CD4-positive, alpha-beta memory T cell (primary cell): Measurements from ENCODE around the gene TBC1D19. TPM values are rescaled to one million over a fixed set of nuclear protein-coding genes. Genes with fewer than 3 reads are reported as not detected.

Experiments used
- CTCF ChIA-PET: fragments of 350-600 bp; sonication (Branson Sonifier 250); formaldehyde crosslinking; loops from one replicate; lab custom pipeline; 2021; ENCODE audit warnings: inconsistent platforms; ENCODE audit not compliant: partially characterized antibody; lab: Charles Lee
- POLR2A ChIA-PET: fragments of 350-600 bp; sonication (Branson Sonifier 250); formaldehyde crosslinking; loops from one replicate; lab custom pipeline; 2021; ENCODE audit not compliant: partially characterized antibody; lab: Charles Lee
- DNase-seq, 5 donors: peaks; one replicate each; pipeline versions ENCODE4 v3.0.0 to v3.0.0-alpha.2; 2020 to 2022; ENCODE audit warnings: mixed read lengths in 1 of 5
- H3K27ac ChIP-seq: one replicate; pipeline ENCODE4 v1.7.0; 2013; ENCODE audit warnings: low read depth, low read length
- H3K27me3 ChIP-seq: 2 replicates; pipeline ENCODE4 v1.7.0; 2013; ENCODE audit warnings: mild to moderate bottlenecking, low read length, moderate library complexity; ENCODE audit not compliant: insufficient read depth
- H3K36me3 ChIP-seq: 2 replicates; pipeline ENCODE4 v1.7.0; 2013; ENCODE audit warnings: mild to moderate bottlenecking, low read length, moderate library complexity; ENCODE audit not compliant: insufficient read depth
- H3K4me1 ChIP-seq: 2 replicates; pipeline ENCODE4 v1.7.0; 2013; ENCODE audit warnings: mild to moderate bottlenecking, low read length, moderate library complexity; ENCODE audit not compliant: insufficient read depth
- H3K4me3 ChIP-seq, 2 donors: one replicate each; pipeline ENCODE4 v1.7.0; 2013; ENCODE audit warnings: low read length in 2 of 2, mild to moderate bottlenecking in 1 of 2
- H3K9me3 ChIP-seq, 2 donors: one replicate each; pipeline ENCODE4 v1.7.0; 2013; ENCODE audit warnings: low read length in 2 of 2, control low read depth in 1 of 2; ENCODE audit not compliant: control insufficient read depth in 1 of 2
- H3K27ac Mint-ChIP-seq, 7 donors: one replicate each; pipeline ENCODE4 v1.8.0; 2020 to 2021; ENCODE audit warnings: mixed read lengths in 7 of 7, mild to moderate bottlenecking in 6 of 7, inconsistent platforms in 3 of 7, moderate library complexity in 3 of 7
- H3K27me3 Mint-ChIP-seq, 2 donors: one replicate each; pipeline ENCODE4 v1.8.0; 2020 to 2021; ENCODE audit warnings: mixed read lengths in 2 of 2
- H3K36me3 Mint-ChIP-seq, 2 donors: one replicate each; pipeline ENCODE4 v1.8.0; 2020 to 2021; ENCODE audit warnings: mixed read lengths in 2 of 2, inconsistent platforms in 1 of 2, mild to moderate bottlenecking in 1 of 2
- H3K4me1 Mint-ChIP-seq, 4 donors: one replicate each; pipeline ENCODE4 v1.8.0; 2020 to 2021; ENCODE audit warnings: mixed read lengths in 4 of 4, mild to moderate bottlenecking in 1 of 4
- H3K4me3 Mint-ChIP-seq, 8 donors: one replicate each; pipeline ENCODE4 v1.8.0; 2020 to 2021; ENCODE audit warnings: mixed read lengths in 8 of 8, mild to moderate bottlenecking in 7 of 8, moderate library complexity in 6 of 8, inconsistent platforms in 3 of 8
- H3K9me3 Mint-ChIP-seq, 8 donors: one replicate each; pipeline ENCODE4 v1.8.0; 2020 to 2021; ENCODE audit warnings: mixed read lengths in 8 of 8, mild to moderate bottlenecking in 5 of 8, inconsistent platforms in 3 of 8, moderate library complexity in 1 of 8
- intact Hi-C: fragments of 100-400 bp; cut with micrococcal nuclease; formaldehyde crosslinking; loops from one replicate; pipeline ENCODE4 v1.15.1; 2023
- polyA plus RNA-seq, 2 donors: library from polyadenylated mRNA; unstranded; fragments of 300-500 nt; fragmentation: Illumina TruSeq; gene quantifications; one replicate each; pipeline ENCODE4 v1.2.3, GENCODE V29; 2021
- total RNA-seq, 2 experiments: library from RNA; stranded (reverse); gene quantifications; one replicate each; pipeline ENCODE4 v1.2.3, GENCODE V29; 2021

TBC1D19 gene
- total and polyA plus RNA-seq, 4 experiments from 2014 or later = 4.3 to 9.5 (median 6.3) TPM

DNA sequence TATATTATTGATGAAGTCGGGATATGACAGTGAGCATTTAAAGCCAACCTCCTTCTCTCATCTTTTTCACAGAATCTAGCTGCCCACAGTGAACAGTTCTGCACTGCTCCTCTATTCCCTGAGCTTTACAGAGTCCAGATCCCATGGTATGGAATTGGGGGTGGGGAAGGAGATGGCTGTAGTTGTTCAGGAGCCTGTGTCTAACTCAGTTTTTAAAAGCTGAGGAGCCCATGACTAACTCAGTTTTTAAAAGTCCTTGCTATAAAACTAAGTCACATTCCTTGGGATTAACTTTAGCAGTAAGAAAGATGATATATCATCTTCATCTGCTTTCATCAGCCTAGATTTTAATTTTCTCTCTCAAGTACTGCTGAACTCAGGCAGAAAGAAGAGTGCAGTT lies 180.3 kb downstream of the TBC1D19 start:
- H3K4me1 Mint-ChIP-seq = peaks cover 0 to 3% (median 0%) of the 10 kb centered on the region in 4 donors

DNA sequence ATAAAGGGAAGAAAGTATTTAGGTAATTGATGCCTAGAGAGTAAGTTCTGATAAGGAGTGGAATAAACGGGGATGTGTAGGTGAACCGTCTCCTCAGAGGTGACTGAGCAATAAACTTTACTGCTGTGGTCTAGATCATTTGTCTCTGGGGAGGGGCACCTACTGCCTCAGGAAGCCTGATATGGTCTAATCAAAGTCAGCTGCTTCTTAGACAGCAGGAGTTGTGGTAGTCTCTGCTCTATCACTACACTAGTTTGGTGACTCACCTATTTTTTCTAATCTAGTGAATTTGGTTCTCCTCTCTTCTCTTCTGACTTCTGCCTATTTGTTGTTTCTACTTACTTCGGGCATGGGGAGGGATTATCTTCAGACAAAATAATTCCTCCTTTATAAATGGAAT lies 181.6 kb downstream of the TBC1D19 start:
- no peaks in the 10 kb centered on the region for H3K9me3 Mint-ChIP-seq
- Histone ChIP-seq H3K36me3 (no peaks in the 10 kb centered on the region), H3K9me3 (no peaks in the 10 kb centered on the region), H3K27ac (no peak overlapping the region), H3K27me3 (no peaks in the 10 kb centered on the region), H3K4me1 (no peaks in the 10 kb centered on the region), H3K4me3 (no peak overlapping the region)
- no peaks in the 10 kb centered on the region for H3K27me3 Mint-ChIP-seq
- H3K27ac Mint-ChIP-seq = peak overlapping the region in 1 of 7 donors; percentile 10
- H3K4me1 Mint-ChIP-seq = peaks cover 0 to 3% (median 0%) of the 10 kb centered on the region in 4 donors
- ChIA-PET CTCF (no interaction called here), POLR2A (no interaction called here)
- no peak for DNase-seq
- H3K4me3 Mint-ChIP-seq = no peak overlapping the region
- intact Hi-C loops = no loop called here
- peaks cover 20 to 22% of the 10 kb centered on the region in 2 donors for H3K36me3 Mint-ChIP-seq

More for the DNA sequence above, 180.3 kb downstream of the TBC1D19 start:
- Mint-ChIP-seq H3K27me3 (no peaks in the 10 kb centered on the region), H3K4me3 (no peak overlapping the region), H3K36me3 (peaks cover 22 to 25% of the 10 kb centered on the region in 2 donors), H3K27ac (no peak overlapping the region), H3K9me3 (no peaks in the 10 kb centered on the region)
- DNase-seq = no peak
- ChIA-PET CTCF (no interaction called here), POLR2A (no interaction called here)
- Histone ChIP-seq H3K4me1 (no peaks in the 10 kb centered on the region), H3K36me3 (no peaks in the 10 kb centered on the region), H3K27ac (no peak overlapping the region), H3K4me3 (no peak overlapping the region), H3K27me3 (no peaks in the 10 kb centered on the region), H3K9me3 (no peaks in the 10 kb centered on the region)
- intact Hi-C loops = no loop called here

DNA sequence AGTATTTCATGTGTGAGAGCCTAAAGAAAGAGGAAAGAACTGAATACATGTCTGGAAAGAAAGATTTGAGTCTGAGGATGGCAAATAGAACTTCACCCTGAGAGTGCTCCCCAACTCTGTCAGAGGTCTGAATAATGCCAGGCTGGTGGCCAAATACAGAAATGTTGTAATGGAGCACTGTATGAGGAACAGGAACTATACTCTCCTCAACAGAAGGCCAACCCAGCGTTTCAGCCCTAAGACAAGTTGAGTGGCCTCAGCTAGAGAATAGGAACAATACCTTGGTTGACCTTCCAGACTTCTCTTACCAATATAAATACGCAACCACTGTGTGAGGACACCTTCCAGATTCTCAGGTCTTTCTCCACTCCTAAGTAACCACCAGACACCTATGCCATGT lies 182.3 kb downstream of the TBC1D19 start:
- peaks cover 23 to 28% of the 10 kb centered on the region in 2 donors for H3K36me3 Mint-ChIP-seq
- no peak for DNase-seq
- Histone ChIP-seq H3K36me3 (no peaks in the 10 kb centered on the region), H3K27ac (no peak overlapping the region), H3K4me3 (no peak overlapping the region), H3K27me3 (no peaks in the 10 kb centered on the region), H3K4me1 (no peaks in the 10 kb centered on the region), H3K9me3 (no peaks in the 10 kb centered on the region)
- intact Hi-C loops = no loop called here
- CTCF ChIA-PET = no interaction called here
- H3K4me3 Mint-ChIP-seq = no peak overlapping the region
- H3K27ac Mint-ChIP-seq = no peak overlapping the region
- no peaks in the 10 kb centered on the region for H3K9me3 Mint-ChIP-seq
- peaks cover 0 to 3% (median 0%) of the 10 kb centered on the region in 4 donors for H3K4me1 Mint-ChIP-seq
- H3K27me3 Mint-ChIP-seq = no peaks in the 10 kb centered on the region
- POLR2A ChIA-PET = no interaction called here

GRCh38 chr4:26772096-26772873 lies 188.4 kb downstream of the TBC1D19 start:
- DNase-seq = no peak
- Histone ChIP-seq H3K4me1 (no peaks in the 10 kb centered on the region), H3K4me3 (no peak overlapping the region), H3K36me3 (no peaks in the 10 kb centered on the region), H3K27ac (no peak overlapping the region), H3K9me3 (no peaks in the 10 kb centered on the region), H3K27me3 (no peaks in the 10 kb centered on the region)
- Mint-ChIP-seq H3K4me1 (no peaks in the 10 kb centered on the region), H3K36me3 (peaks cover 30 to 47% of the 10 kb centered on the region in 2 donors), H3K4me3 (no peak overlapping the region), H3K9me3 (peaks cover 0 to 5% (median 0%) of the 10 kb centered on the region in 8 donors), H3K27ac (peak overlapping the region in 3 of 7 donors; percentile 31 to 40 (median 38)), H3K27me3 (no peaks in the 10 kb centered on the region)
- POLR2A ChIA-PET = no interaction called here
- intact Hi-C loops = no loop called here
- CTCF ChIA-PET = no interaction called here

- H3K36me3 Mint-ChIP-seq = peaks cover 6 to 25% of the 10 kb centered on the region in 2 donors
- no peaks in the 10 kb centered on the region for H3K4me1 ChIP-seq
- no peaks in the 10 kb centered on the region for H3K4me1 Mint-ChIP-seq
- H3K27ac Mint-ChIP-seq = no peak overlapping the region
- no peak overlapping the region for H3K4me3 ChIP-seq
- no peaks in the 10 kb centered on the region for H3K27me3 ChIP-seq
- ChIA-PET POLR2A (no interaction called here), CTCF (interaction anchor here (1.2 kb wide), 1 partner anchor 231 kb away, joined by 5 read pairs; no protein-coding TSS in a partner anchor)
- no peaks in the 10 kb centered on the region for H3K9me3 ChIP-seq
- no peak overlapping the region for H3K4me3 Mint-ChIP-seq
- no peak for DNase-seq
- peaks cover 0 to 3% (median 0%) of the 10 kb centered on the region in 8 donors for H3K9me3 Mint-ChIP-seq
- H3K27me3 Mint-ChIP-seq = no peaks in the 10 kb centered on the region
- H3K27ac ChIP-seq = no peak overlapping the region
- no peaks in the 10 kb centered on the region for H3K36me3 ChIP-seq
- intact Hi-C loops = no loop called here
Measured at GRCh38 chr4:26779224-26779623, 195.3 kb downstream of the TBC1D19 start.

GRCh38 chr4:26779674-26780073 lies 195.8 kb downstream of the TBC1D19 start:
- Histone ChIP-seq H3K9me3 (no peaks in the 10 kb centered on the region), H3K27ac (no peak overlapping the region), H3K4me3 (no peak overlapping the region), H3K4me1 (no peaks in the 10 kb centered on the region), H3K27me3 (no peaks in the 10 kb centered on the region), H3K36me3 (no peaks in the 10 kb centered on the region)
- H3K27me3 Mint-ChIP-seq = no peaks in the 10 kb centered on the region
- no peaks in the 10 kb centered on the region for H3K4me1 Mint-ChIP-seq
- no peak overlapping the region for H3K27ac Mint-ChIP-seq
- DNase-seq = no peak
- no peak overlapping the region for H3K4me3 Mint-ChIP-seq
- CTCF ChIA-PET = interaction anchor here (1.2 kb wide), 1 partner anchor 231 kb away, joined by 5 read pairs; no protein-coding TSS in a partner anchor
- POLR2A ChIA-PET = no interaction called here
- peaks cover 5 to 23% of the 10 kb centered on the region in 2 donors for H3K36me3 Mint-ChIP-seq
- peaks cover 0 to 2% (median 0%) of the 10 kb centered on the region in 8 donors for H3K9me3 Mint-ChIP-seq
- intact Hi-C loops = no loop called here

DNA sequence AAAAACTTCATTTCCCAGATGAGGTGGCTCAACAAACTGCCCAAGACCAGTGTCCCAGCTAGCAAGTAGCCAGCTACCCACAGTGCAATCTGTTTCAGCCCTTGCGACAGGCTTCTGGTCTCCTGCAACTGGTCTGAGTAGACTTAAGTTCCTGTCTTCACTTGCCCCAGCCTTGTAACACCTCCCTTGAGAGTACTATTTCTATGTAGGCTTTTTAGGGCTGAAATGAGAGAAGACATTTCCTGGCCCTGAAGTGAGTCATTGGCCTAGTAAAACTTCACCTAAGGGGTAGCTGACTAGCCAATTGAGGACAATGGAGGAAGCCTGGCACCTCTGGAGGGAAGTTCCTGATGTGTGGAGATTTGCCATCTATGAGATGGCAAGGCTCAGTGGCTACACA lies 196.7 kb downstream of the TBC1D19 start:
- H3K9me3 Mint-ChIP-seq = peaks cover 0 to 2% (median 0%) of the 10 kb centered on the region in 8 donors
- H3K4me3 ChIP-seq = no peak overlapping the region
- H3K27me3 Mint-ChIP-seq = no peaks in the 10 kb centered on the region
- H3K27ac ChIP-seq = no peak overlapping the region
- no peak overlapping the region for H3K27ac Mint-ChIP-seq
- DNase-seq = no peak
- intact Hi-C loops = no loop called here
- no peaks in the 10 kb centered on the region for H3K4me1 Mint-ChIP-seq
- H3K9me3 ChIP-seq = no peaks in the 10 kb centered on the region
- H3K36me3 ChIP-seq = no peaks in the 10 kb centered on the region
- ChIA-PET CTCF (no interaction called here), POLR2A (interaction anchor here (0.7 kb wide), 1 partner anchor 49 kb away, joined by 3 read pairs; no protein-coding TSS in a partner anchor)
- H3K4me1 ChIP-seq = no peaks in the 10 kb centered on the region
- no peaks in the 10 kb centered on the region for H3K27me3 ChIP-seq
- peaks cover 5 to 17% of the 10 kb centered on the region in 2 donors for H3K36me3 Mint-ChIP-seq
- H3K4me3 Mint-ChIP-seq = no peak overlapping the region
